HepG2 (cell line): ENCODE data around the gene VGLL4. TPM values are rescaled to one million over a fixed set of nuclear protein-coding genes. Genes with fewer than 3 reads are reported as not detected.
"Not testable (repeated sequence)": the region's sequence is repeated elsewhere in the genome, so short reads cannot be mapped to it uniquely, and the experiment has no call there.

Experiments
- ATAC-seq: fragments of 200-7000 bp; cut with Tn5 transposase; 3 replicates; pipeline ENCODE4 v1.9.1; 2020; ENCODE audit warnings: mild to moderate bottlenecking, moderate library complexity
- BruUV-seq: library from RNA; stranded (reverse); fragments of 400-500 nt; replicated peaks from 2 replicates; lab custom pipeline; 2021; lab: Mats Ljungman, UMichigan
- CTCF ChIA-PET: fragments of 300-600 bp; formaldehyde crosslinking; extraction: SDS; loops from one replicate; lab custom pipeline; 2021; ENCODE audit warnings: low total read pairs, inconsistent platforms, low intra/inter-chr PET ratio; lab: Yijun Ruan, JAX
- POLR2A ChIA-PET: fragments of 350-600 bp; sonication (Branson Sonifier 250); formaldehyde crosslinking; loops from one replicate; lab custom pipeline; 2020; ENCODE audit warnings: antibody characterized with exemption, inconsistent platforms; lab: Yijun Ruan, JAX
- DNase-seq: peaks from one replicate; pipeline ENCODE4 v3.0.0-alpha.2; 2015; ENCODE audit warnings: low spot score
- FAIRE-seq: peaks from 3 replicates; lab custom pipeline; 2011; peaks lifted over from hg19 to GRCh38; lab: Jason Lieb, UNC
- H2AFZ ChIP-seq: one replicate; pipeline ENCODE4 v1.6.1; 2011; ENCODE audit warnings: low read length, inconsistent platforms
- H3K27ac ChIP-seq: fragments of 300-600 bp; 3 replicates; pipeline ENCODE4 v1.8.0; 2011; ENCODE audit warnings: mixed run types, mild to moderate bottlenecking, mixed read lengths, low read length, inconsistent platforms; ENCODE audit not compliant: insufficient read depth; ENCODE audit errors: extremely low read length
- H3K27me3 ChIP-seq, 2 experiments: fragments of 200-600 bp in 1 of 2; 2 replicates in 1 of 2; 3 replicates in 1 of 2; pipeline versions ENCODE4 v1.6.0 to v1.8.0; 2011; ENCODE audit warnings: low read length in 2 of 2, mild to moderate bottlenecking in 2 of 2, moderate library complexity in 2 of 2, inconsistent platforms in 1 of 2; ENCODE audit not compliant: insufficient read depth in 2 of 2, control insufficient read depth in 1 of 2
- H3K36me3 ChIP-seq, 2 experiments: fragments of 200-600 bp in 1 of 2; replicated peaks in 1 of 2; 2 replicates in 1 of 2; 3 replicates in 1 of 2; pipeline versions ENCODE4 v1.5.1 to v1.8.0; 2011; ENCODE audit warnings: low read length in 2 of 2, inconsistent platforms in 1 of 2; ENCODE audit not compliant: insufficient read depth in 2 of 2, control insufficient read depth in 1 of 2
- H3K4me1 ChIP-seq: 2 replicates; pipeline ENCODE4 v1.5.1; 2012; ENCODE audit warnings: low read length, inconsistent platforms; ENCODE audit not compliant: insufficient read depth
- H3K4me2 ChIP-seq: 2 replicates; pipeline ENCODE4 v1.6.0; 2011; ENCODE audit warnings: low read depth, low read length, inconsistent platforms
- H3K4me3 ChIP-seq, 3 experiments: fragments of 200-600 bp in 1 of 3; sonication (generic), shearing (Covaris generic) in 1 of 3; replicated peaks in 1 of 3; 2 replicates each; pipeline ENCODE4 v1.5.1; 2011 to 2016; ENCODE audit warnings: low read length in 3 of 3, inconsistent platforms in 2 of 3, low read depth in 2 of 3, mild to moderate bottlenecking in 2 of 3, control low read depth in 1 of 3, mixed read lengths in 1 of 3; ENCODE audit not compliant: insufficient read depth in 1 of 3
- H3K79me2 ChIP-seq: one replicate; pipeline ENCODE4 v1.6.1; 2011; ENCODE audit warnings: low read length, inconsistent platforms; ENCODE audit not compliant: insufficient read depth
- H3K9ac ChIP-seq: 2 replicates; pipeline ENCODE4 v1.6.0; 2011; ENCODE audit warnings: mild to moderate bottlenecking, low read depth, low read length, inconsistent platforms; ENCODE audit not compliant: insufficient read depth
- H3K9me3 ChIP-seq: 2 replicates; pipeline ENCODE4 v1.5.1; 2012; ENCODE audit warnings: mild to moderate bottlenecking, low read length
- H4K20me1 ChIP-seq: 2 replicates; pipeline ENCODE4 v1.6.0; 2011; ENCODE audit warnings: inconsistent platforms, mild to moderate bottlenecking, low read length, moderate library complexity; ENCODE audit not compliant: insufficient read depth
- ARNT2 ChIP-seq: sonication (generic); formaldehyde crosslinking; IDR thresholded peaks from 2 replicates; pipeline ENCODE4 v1.8.0; 2022; ENCODE audit warnings: mild to moderate bottlenecking, low read depth, missing genetic modification reagents, moderate library complexity
- SAP130 ChIP-seq: IDR thresholded peaks from 2 replicates; pipeline ENCODE4 v1.6.1; 2016; ENCODE audit warnings: low read depth
- WGBS: methylation state at CpG from one replicate; pipeline ENCODE4 v1.1.6; 2017; ENCODE audit warnings: low lambda C conversion rate; 5-methylcytosine and 5-hydroxymethylcytosine counted together
- in situ Hi-C: cut with HindIII; loops from 2 replicates; pipeline ENCODE4 v1.10.0; 2017; ENCODE audit warnings: low pct_unique_long_range_greater_than_20kb; ENCODE audit not compliant: extremely low pct_ligation_motif_present
- intact Hi-C: fragments of 100-400 bp; cut with micrococcal nuclease; formaldehyde crosslinking; loops from one replicate; pipeline ENCODE4 v1.10.0; 2022; ENCODE audit not compliant: unreplicated experiment
- polyA plus RNA-seq, 8 experiments: library from polyadenylated mRNA; depleted of rRNA in 3 of 8; stranded (reverse) in 7 of 8; unstranded in 1 of 8; fragments of >200 nt; fragmentation: Illumina TruSeq in 4 of 8; extraction: Trizol in 4 of 8; gene quantifications; 2 replicates each; pipeline versions ENCODE4 v1.2.1 to v1.2.3, GENCODE V29; 2011 to 2016; ENCODE audit warnings: low read depth in 4 of 8, missing spikeins in 1 of 8, mixed read lengths in 1 of 8; ENCODE audit not compliant: insufficient read depth in 1 of 8
- total RNA-seq, 5 experiments: library from RNA; depleted of rRNA; stranded (reverse); fragments of >200 nt; fragmentation: Illumina TruSeq; extraction: Trizol; gene quantifications; 2 replicates each; pipeline ENCODE4 v1.2.3, GENCODE V29; 2016; ENCODE audit warnings: low read depth in 1 of 5
- TF ChIP-seq, protein P1 (sequence below): sonication (generic); formaldehyde crosslinking; IDR thresholded peaks from 2 replicates; pipeline ENCODE4 v1.8.1; 2023; ENCODE audit warnings: mild to moderate bottlenecking, missing genetic modification reagents
- TF ChIP-seq, protein P2 (sequence below), 2 experiments: sonication (generic) in 1 of 2; formaldehyde crosslinking in 1 of 2; IDR thresholded peaks; 2 replicates each; pipeline versions ENCODE4 v1.6.1 to v1.9.0; 2014 to 2022; ENCODE audit warnings: antibody characterized with exemption in 1 of 2, borderline replicate concordance in 1 of 2, inconsistent platforms in 1 of 2, low read depth in 1 of 2, missing genetic modification reagents in 1 of 2
- TF ChIP-seq, protein P3 (sequence below): IDR thresholded peaks from 2 replicates; pipeline ENCODE4 v1.6.1; 2012; ENCODE audit warnings: low read length, improper control_type of control experiment

Gene VGLL4
- total and polyA plus RNA-seq, 2 of the 13 experiments (the other 11 are each of a cell fraction or from before 2014, with no cell fraction given): 23.2 to 39.0 TPM

DNA sequence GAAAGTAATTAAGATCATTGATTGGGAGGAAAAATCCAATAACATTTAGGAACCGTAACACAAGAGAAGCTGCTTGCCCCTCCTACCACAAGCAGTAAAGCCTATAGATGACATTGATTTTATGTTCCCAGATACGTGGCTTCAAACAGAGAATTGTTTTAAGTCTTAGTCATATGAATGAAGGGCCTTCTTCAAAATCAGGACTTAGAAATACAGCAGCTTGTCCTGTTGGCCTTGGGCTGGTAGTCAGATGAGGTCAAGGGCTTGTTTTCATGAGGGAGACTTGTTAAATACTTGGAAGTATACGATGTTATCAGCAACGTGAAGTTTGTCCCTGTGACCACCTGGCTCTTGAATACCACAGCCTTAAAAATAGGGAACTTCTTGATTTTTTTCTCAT, 114.4 kb downstream of the VGLL4 start:
- no peak for DNase-seq
- WGBS: 64% methylated on average over 4 of the region's 4 CpGs
- FAIRE-seq: no peak
- no peak overlapping the region for H3K4me3 ChIP-seq
- in situ Hi-C loops (no loop called here), intact Hi-C loops (no loop called here)
- no peaks in the 10 kb centered on the region for H3K79me2 ChIP-seq
- CTCF ChIA-PET: no interaction called here
- no peak overlapping the region for H3K4me2 ChIP-seq
- POLR2A ChIA-PET: no interaction called here
- H3K27ac ChIP-seq: no peak overlapping the region
- H2AFZ ChIP-seq: no peak overlapping the region
- H3K9me3 ChIP-seq: no peaks in the 10 kb centered on the region
- no peaks in the 10 kb centered on the region for H3K27me3 ChIP-seq
- no peaks in the 10 kb centered on the region for H3K36me3 ChIP-seq
- no peaks in the 10 kb centered on the region for H4K20me1 ChIP-seq
- TF ChIP-seq SAP130 (CRISPR knock-in tag) (no peak), ARNT2 (CRISPR knock-in tag) (no peak)
- TF ChIP-seq, protein P1, sequence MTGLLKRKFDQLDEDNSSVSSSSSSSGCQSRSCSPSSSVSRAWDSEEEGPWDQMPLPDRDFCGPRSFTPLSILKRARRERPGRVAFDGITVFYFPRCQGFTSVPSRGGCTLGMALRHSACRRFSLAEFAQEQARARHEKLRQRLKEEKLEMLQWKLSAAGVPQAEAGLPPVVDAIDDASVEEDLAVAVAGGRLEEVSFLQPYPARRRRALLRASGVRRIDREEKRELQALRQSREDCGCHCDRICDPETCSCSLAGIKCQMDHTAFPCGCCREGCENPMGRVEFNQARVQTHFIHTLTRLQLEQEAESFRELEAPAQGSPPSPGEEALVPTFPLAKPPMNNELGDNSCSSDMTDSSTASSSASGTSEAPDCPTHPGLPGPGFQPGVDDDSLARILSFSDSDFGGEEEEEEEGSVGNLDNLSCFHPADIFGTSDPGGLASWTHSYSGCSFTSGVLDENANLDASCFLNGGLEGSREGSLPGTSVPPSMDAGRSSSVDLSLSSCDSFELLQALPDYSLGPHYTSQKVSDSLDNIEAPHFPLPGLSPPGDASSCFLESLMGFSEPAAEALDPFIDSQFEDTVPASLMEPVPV (CRISPR knock-in tag): no peak
- TF ChIP-seq, protein P2, sequence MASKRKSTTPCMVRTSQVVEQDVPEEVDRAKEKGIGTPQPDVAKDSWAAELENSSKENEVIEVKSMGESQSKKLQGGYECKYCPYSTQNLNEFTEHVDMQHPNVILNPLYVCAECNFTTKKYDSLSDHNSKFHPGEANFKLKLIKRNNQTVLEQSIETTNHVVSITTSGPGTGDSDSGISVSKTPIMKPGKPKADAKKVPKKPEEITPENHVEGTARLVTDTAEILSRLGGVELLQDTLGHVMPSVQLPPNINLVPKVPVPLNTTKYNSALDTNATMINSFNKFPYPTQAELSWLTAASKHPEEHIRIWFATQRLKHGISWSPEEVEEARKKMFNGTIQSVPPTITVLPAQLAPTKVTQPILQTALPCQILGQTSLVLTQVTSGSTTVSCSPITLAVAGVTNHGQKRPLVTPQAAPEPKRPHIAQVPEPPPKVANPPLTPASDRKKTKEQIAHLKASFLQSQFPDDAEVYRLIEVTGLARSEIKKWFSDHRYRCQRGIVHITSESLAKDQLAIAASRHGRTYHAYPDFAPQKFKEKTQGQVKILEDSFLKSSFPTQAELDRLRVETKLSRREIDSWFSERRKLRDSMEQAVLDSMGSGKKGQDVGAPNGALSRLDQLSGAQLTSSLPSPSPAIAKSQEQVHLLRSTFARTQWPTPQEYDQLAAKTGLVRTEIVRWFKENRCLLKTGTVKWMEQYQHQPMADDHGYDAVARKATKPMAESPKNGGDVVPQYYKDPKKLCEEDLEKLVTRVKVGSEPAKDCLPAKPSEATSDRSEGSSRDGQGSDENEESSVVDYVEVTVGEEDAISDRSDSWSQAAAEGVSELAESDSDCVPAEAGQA (IDR thresholded peaks at IDR 0.05; ENCODE audit: low read depth): no peak
- TF ChIP-seq, protein P2 (CRISPR knock-in tag; IDR thresholded peaks at IDR 0.05; ENCODE audit: borderline replicate concordance): no peak
- TF ChIP-seq, protein P3, sequence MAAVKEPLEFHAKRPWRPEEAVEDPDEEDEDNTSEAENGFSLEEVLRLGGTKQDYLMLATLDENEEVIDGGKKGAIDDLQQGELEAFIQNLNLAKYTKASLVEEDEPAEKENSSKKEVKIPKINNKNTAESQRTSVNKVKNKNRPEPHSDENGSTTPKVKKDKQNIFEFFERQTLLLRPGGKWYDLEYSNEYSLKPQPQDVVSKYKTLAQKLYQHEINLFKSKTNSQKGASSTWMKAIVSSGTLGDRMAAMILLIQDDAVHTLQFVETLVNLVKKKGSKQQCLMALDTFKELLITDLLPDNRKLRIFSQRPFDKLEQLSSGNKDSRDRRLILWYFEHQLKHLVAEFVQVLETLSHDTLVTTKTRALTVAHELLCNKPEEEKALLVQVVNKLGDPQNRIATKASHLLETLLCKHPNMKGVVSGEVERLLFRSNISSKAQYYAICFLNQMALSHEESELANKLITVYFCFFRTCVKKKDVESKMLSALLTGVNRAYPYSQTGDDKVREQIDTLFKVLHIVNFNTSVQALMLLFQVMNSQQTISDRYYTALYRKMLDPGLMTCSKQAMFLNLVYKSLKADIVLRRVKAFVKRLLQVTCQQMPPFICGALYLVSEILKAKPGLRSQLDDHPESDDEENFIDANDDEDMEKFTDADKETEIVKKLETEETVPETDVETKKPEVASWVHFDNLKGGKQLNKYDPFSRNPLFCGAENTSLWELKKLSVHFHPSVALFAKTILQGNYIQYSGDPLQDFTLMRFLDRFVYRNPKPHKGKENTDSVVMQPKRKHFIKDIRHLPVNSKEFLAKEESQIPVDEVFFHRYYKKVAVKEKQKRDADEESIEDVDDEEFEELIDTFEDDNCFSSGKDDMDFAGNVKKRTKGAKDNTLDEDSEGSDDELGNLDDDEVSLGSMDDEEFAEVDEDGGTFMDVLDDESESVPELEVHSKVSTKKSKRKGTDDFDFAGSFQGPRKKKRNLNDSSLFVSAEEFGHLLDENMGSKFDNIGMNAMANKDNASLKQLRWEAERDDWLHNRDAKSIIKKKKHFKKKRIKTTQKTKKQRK: no peak
- H3K4me1 ChIP-seq: no peaks in the 10 kb centered on the region; the same call in 1 of the 2 replicates
- no peak overlapping the region for H3K9ac ChIP-seq
- no peak for ATAC-seq
- BruUV-seq: no TSS peak

DNA sequence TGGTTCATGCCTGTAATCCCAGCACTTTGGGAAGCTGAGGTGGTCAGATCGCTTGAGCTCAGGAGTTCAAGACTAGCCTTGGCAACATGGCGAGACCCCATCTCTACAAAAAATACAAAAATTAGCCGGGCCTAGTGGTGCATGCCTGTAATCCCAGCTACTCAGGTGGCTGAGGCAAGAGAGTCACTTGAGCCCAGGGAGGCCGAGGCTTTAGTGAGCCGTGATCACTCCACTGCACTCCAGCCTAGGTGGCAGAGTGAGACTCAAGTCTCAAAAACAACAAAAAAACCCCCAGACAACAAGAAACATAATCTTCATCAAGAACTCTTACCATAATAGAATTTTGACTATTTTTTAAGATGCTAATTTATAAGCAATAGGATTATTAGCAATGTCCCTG, 117.6 kb downstream of the VGLL4 start:
- BruUV-seq, H4K20me1 ChIP-seq, H3K36me3 ChIP-seq, H3K9me3 ChIP-seq, H3K79me2 ChIP-seq, intact Hi-C loops, CTCF ChIA-PET, ATAC-seq, H3K9ac ChIP-seq, DNase-seq, H3K27ac ChIP-seq, FAIRE-seq, H3K27me3 ChIP-seq, POLR2A ChIA-PET, H3K4me1 ChIP-seq, H3K4me3 ChIP-seq, in situ Hi-C loops, H2AFZ ChIP-seq, H3K4me2 ChIP-seq: not testable (repeated sequence)
- WGBS: 96% methylated on average over 4 of the region's 5 CpGs
